NCI-H524 (cell line): Measurements from ENCODE around the gene B4GALT5.

Experiments
- DNase-seq, 2 experiments: peaks; one replicate each; lab custom pipeline; 2025; lab: John Stamatoyannopoulos, UW

B4GALT5 gene

DNA sequence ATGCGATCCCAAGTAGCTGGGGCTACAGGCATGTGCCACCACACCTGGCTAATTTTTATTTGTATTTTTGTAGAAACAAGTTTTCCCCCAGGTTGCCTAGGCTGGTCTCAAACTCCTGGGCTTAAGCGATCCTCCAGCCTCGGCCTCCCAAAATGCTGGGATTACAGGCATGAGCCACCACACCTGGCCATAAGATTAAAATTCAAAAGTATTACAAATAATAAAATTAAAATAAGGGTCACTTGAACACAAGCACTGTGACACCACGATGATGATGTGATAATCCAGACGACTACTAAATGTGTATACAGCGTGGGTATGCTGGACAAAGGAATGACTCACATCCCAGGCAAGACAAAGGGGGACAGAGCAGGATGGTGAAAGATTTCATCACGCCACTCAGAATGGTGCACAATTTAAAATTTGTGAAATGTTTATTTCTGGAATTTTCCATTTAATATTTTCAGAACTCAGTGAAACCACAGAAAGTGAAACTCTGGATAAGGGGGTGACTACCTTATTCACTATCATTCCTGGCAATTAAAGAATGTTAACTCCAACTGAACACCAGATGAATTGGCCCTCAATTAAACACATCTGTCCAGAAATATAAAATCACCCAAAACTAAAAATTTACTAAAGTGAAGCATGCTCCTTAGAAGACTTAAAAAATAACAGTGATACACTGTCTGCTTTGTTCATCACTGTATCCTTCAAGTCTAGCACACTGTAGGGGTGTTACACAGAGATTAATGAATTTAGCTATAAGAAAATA is 13.1 kb downstream of the B4GALT5 start:
- no peak for DNase-seq

DNA sequence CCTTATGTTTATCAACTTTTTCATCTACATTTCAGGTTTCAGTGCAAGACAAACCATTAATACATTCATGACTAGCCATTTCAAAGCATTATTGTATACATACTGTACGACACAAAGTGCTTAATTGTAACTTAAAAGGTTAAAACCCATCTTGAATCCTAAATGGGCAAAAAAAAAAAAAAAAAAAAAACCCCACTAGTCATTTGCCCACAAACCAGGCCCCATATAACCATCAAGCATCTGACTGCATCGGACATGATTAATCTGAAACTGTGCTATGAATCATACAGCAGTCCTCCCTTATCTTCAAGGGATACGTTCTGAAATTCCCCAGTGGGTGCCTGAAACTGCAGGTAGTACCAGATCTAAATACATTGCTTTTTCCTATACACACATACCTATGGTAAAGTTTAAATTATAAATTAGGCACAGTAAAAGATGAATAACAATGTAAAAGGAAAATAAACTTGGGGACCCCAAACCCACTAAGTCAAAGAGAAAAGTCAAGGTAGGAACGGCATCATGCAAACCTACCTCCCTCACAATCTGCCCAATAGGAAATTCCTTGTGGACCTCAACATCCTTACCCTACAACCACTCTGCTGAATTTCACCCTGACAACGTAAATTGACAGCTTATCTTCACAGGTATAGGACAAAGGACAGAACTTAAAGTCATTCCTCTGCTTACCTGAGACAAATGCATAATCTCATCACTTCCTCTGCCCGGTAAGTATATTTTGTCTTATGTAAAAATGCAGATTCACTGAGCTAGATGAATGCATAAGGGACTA is 14.3 kb downstream of the B4GALT5 start:
- DNase-seq = no peak

DNA sequence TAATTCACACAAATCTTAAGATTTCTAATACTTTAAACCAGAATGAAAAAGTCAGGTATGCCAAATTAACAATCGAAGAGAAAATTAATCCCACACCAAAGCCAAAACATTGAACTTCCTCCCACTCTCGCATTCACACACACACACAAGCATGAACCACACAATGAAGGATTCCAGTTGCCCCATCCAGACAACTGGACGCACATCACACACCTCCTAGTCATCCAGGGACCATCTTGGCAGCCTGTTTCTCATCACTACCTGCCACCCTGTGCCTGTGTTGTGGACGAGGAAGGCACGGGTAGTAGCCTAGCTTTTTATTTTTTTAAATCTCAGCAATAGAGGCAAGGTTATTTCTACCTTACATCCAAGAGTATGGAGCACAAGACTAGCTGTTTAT is 15.2 kb downstream of the B4GALT5 start:
- no peak for DNase-seq

DNA sequence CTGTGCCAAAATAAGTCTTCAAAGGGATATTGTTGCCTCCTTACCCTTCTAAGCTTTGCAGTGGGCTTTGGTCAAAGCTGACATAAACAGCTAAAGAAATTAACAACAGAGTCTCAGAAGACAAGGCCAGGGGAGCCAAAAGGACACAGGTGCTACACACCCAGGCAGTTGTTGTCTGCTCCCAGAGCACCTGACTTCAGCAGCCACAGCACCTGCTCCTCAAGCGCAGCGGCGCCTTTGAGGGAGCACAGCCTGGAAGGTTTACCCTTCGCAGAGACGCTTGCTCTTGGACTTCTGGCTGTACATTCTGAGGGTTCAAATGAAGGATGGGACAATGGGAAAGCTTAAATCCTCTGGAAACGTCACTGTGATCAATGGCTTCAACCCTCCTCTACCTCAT is 16.6 kb downstream of the B4GALT5 start:
- DNase-seq = no peak

DNA sequence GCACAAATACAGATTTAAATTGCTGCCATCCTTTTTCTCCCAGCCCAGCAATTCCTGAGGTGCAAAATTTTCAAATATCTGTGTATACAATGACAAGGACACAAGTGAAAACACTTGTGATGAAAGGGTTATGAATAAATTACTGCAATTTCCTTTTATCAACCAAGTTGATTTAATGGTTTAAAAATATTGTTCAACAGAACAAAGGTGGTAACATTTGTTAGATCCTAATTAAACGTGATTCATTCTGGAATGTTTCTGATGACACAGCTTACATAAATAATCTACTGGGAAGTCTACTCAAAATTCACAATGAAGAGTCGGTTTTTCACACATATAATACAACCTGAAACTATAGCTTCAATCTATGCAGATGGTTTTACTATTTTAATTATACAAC is 17.1 kb downstream of the B4GALT5 start:
- no peak for DNase-seq

DNA sequence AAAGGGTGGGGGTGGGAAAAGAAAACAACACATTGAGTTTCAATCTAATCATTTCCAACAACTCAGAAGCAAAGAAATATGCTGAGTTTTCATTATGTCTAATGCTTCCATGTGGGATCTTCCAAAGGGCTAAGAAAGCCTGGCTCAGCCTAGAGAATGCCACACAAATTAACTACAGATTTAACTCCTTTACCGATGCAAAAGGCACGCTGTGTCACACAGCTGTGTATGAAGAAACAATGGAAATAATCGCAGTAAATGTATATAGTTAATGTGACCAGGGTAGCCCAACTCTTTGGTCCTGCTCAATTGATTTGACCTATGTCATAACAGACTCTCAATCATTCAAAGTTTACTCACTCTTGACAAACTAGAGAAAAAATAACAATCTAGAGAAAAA is 17.8 kb downstream of the B4GALT5 start:
- DNase-seq = no peak

DNA sequence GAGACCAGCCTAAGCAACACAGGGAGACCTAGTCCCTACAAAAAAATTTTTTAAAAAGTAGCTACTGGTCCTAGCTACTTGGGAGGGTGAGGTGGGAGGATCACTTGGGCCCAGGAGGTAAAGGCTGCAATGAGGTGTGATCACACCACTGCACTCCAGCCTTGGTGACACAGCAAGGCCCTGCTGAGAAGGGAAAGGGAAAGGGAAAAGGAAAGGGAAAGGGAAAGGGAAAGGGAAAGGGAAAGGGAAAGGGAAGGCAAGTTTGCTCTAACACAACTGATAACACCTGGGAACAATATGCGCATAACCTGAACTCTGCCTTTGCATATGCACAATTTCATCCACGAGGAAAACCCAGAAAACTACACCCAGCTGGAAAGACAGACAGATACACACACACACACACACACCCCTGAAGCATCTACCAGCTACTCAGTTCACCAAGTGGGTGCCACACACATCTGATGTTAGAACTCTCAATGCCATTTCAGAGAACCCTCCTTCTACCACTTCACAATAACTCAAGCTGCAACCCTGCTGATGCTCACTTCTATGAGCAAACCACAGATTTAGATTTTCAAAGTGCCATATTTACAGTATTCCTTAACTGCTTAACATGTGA is 19.1 kb downstream of the B4GALT5 start:
- no peak for DNase-seq

DNA sequence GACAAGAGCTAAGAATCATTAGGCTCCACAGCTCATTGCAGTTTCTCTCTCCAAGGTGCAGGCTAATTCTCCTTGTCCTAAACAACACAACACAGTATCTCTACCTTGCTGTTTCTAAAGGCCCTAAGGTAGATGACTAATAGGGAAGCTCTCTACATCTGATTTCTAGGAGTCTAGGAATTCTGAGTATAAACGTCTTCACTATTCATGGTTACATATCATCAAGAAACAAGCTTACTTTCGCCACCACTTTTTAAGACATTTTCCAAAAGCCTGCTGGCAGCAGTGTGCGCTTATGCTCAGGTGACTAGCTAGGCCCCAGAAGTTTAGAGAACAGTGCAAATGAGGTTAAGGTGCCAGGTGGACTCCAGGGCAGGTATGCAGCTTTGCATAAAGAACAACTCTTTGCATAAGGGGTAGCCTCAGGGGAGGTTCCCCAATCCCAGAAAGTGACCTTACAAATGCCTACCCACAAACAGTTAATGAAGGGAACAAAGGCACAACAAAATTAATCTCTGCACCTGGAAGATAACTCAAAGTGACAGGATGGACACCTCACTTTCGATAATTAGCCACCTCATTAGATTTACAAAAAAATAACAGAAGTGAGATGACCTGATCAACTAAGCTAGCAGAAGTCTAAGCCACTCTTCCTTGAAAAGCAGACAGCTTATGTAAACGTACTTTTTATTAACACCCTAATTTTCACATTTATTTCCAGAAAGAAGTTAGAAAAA is 20.1 kb downstream of the B4GALT5 start:
- no peak for DNase-seq

DNA sequence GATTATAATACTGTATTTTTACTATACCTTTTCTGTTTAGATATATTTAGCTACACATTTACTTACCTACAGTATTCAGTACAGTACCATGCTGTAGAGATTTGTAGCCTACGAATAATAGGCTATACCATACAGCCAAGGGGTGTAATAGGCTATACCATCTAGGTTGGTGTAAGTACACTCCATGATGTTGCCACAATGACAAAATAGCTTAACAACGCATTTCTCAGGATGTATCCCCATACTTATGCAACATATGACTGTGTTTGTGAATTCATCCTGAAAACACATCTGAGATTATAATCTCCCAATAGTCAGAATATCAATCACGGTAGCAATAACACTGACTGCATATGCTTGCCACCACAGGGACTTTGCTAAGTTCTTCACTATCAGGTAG is 20.7 kb downstream of the B4GALT5 start:
- DNase-seq = no peak

DNA sequence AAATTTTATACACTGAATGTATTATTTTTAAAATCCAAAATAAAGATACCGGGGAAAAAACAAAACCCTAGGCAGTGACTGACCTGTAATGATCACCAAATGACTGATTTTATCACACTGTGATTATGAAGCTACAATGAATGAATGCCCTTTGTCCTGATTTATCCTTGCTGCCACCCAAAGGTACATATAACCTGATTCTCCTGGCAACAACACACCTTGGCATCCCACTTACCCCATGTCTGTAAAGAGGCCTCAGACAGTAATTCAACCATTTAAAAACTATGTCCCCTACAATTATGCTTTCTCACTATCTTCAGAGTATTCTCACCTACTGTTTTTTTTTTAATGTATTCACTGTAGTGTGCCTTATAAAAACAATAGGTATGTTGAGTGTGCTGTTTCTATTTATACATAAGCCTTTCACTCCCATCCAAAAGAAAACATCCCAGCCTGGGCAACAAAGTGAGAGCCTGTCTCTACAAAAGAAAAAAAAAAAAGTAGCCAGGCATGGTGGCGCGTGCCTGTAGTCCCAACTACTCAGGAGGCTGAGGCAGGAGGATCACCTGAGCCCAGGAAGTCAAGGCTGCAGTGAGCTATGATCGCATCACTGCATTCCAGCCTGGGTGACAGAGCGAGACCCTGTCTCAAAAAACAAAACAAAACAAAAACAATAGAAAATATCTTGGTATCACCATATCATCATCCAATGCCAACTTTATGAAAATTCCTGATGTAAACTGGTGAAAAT is 21.7 kb downstream of the B4GALT5 start:
- DNase-seq = no peak

DNA sequence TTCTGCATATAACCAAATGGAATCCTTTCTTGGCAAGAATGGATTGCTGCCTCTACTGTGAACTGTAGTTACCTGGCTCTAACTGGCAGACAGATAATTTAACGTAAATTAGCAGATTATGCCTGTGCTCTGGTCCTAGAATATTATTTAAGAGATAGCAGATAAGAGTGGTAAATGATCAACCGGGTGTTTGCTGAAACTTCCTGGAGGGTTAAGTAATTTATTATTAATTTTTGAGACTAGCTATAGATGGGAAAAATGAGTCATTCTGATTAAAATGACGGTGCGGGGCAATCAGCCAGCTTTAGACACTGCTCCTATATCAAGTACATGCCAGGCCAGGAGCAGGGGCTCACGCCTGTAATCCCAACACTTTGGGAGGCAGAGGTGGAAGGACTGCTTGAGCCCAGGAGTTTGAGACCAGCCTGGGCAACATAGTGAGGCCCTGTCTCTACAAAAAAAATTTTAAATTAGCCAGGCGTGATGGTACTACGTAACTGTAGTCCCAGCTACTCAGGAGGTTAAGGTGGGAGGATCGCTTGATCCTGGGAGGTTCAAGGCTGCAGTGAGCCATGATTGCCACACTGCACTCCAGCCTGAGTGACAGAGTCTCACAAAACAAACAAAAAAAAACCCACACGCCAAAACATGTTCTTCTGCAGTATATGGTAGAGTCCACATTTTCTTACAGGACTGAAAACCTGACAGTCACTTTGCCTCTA is 22.6 kb downstream of the B4GALT5 start:
- DNase-seq = no peak

DNA sequence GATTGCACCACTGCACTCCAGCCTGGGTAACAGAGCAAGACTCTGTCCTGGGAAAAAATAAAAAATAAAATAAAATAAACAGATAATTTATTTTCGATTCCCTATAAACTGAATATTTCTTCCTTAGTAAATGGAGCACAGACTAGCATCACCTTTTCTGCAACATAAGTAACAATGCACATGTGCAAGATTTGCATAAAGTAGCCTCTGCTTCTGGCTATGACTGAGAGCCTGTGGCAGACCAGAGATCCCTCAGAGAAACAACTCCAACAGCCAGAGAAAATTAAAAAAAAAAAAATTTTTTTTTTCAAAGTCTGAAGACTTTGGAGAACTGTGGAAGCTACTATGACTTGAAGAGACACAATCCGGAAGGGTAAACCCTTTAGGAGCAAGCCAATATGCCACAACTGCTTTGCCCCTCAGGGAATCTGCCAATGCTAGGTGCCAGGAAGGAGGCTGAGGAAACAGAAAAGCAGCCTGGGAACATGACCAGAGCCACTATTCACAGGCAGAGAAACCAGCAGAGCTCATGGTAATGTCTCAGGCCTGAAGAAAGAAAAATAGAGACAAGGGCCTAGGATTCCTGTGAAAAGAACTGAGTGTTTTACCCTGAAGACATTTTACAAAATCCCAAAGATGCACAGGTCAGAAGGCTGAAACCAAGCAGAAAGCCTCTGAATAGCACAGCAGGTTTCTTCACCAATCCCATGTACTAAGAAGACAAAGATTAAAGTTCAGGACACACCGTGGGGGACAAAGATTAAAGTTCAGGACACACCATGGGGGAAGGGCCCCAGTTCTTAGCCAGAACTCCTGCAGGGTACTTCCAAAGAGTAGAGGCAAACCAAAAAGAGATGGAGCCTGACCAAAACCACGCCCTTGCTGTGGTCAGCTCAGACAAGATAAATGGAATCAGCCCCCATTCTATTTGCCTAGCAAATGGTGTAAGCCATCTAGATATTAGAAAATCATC is 25.8 kb downstream of the B4GALT5 start:
- DNase-seq = no peak

DNA sequence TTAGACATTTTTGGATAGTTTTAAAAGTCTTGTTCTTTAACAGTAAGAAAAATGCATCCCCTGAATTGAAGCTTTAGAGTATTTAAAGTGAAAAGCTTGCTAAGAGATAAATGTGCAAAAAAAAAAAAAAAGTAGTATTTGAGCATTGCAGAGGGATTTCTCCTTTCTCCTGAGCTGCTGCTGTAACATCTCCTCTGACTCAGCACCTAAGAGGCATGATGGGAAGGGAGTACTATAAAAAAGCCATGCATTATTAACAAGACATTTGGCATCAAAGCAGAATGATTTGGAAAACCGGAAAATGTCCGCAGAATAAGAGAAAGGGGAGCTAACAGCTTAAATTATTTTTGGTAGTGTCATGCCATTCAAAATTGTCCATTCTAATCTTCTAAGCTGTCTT is 27.9 kb downstream of the B4GALT5 start:
- no peak for DNase-seq

DNA sequence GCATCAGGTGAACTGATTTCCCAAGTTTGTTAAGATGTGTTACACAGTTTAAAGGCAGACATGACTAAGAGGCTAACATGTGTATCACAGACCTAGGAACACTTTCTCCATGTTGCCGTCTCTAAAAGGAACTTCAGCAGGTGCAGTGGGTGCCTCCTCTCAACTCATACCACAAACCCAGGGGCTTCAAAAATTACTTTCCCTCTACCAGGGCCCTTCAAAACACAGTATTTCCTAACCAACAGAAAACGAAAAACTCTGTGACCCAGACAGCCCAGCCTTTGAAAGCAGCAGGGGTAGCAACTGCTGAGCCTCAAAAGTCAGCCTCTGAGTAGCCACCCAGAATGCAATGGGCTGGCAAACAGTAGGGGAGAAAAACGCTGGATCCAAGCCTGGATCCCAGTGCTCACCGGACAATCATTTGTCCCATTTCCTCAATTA is 28.5 kb downstream of the B4GALT5 start:
- DNase-seq = no peak

DNA sequence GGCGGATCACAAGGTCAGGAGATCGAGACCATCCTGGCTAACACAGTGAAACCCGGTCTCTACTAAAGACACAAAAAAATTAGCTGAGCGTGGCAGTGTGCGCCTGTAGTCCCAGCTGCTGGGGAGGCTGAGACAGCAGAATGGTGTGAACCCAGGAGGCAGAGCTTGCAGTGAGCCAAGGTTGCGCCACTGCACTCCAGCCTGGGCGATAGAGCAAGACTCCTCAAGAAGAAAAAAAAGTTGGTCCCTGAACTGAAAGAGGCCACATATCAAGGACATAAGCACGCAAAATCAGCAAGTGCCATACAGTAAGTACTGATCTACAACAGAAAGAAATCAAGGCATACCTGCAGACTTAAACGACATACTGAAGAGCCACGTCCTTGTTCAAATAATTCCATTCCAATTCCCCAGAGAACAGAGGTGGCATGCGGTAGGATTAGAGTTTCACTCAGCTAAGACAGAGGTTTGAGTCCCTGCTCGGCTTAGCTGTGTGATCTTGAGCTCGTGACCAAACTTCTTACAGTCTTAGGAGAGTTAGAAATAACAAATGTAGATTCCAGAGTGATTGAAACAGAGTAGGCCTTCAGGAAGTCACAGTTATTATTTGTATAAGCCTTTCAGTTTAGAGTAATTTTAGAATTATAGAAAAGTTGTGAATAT is 29.2 kb downstream of the B4GALT5 start:
- DNase-seq = peak in 1 of 2 experiments; percentile 30

DNA sequence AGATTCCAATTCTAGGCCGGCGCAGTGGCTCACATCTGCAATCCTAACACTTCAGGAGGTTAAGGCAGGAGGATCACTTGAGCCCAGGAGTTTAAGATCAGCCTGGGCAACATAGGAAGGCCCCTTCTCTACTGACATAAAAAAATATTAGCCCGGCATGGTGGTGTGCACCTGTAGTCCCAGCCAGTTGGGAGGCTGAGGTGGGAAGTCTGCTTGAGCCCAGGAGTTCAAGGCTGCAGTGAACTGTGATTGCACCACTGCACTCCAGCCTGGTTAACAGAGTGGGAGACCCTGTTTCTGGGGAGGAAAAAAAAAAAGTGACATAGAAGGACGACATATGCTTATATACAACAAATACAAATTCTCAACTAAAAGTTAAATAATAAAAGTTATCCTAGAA is 30.9 kb downstream of the B4GALT5 start:
- DNase-seq = no peak

DNA sequence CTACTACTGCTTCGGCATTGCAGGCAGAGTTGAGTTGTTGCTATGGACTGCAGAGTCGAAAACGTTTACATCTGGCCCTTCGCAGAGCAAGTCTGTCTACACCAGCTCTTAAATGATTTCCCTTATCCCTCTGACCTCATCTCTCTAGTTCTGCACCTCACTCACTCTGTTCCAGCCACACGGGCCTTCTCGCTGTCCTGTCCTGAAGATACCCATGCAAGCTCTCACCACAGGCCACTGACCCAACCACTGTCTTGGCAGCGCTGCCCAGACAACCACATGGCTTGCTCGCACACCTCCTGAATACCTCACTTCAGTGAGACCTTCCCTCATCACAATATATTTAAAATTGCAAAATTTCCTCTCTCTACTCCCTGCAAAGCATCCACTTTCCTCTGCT is 31.4 kb downstream of the B4GALT5 start:
- no peak for DNase-seq

DNA sequence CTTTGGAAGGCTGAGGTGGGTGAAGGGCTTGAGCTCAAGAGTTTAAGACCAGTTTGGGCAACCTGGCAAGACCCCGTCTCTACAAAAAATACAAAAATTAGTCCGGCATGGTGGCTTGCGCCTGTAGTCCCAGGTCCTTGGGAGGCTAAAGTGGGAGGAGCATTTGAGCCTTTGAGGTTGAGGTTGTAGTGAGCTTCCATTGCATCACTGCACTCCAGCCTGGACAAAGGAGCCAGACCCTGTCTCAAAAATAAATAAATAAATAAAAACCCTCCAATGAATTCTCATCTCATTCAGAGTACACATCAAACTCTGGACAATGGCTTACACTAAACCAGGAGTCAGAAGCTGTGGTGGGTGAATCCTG is 31.8 kb downstream of the B4GALT5 start:
- no peak for DNase-seq

DNA sequence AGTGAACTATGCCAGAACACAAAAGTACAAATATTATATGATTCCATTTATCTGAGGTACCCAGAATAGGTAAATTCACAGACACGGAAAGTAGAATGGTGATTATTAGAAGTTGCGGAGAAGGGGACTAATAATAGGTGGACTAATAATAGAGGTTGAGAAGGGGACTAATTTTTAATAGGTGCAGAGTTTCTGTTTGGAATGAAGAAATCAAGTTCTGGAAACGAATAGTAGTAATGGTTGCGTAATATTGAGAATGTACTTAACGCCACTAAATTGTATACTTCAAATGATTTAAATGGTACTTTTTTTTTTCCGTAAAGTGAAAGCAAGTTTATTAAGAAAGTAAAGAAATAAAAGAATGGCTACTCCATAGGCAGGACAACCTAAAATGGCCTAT is 33.2 kb downstream of the B4GALT5 start:
- DNase-seq = no peak
